Measurements from ENCODE around the gene UGT1A6. TPM values are rescaled to one million over a fixed set of nuclear protein-coding genes. Genes with fewer than 3 reads are reported as not detected.

The UGT1A6 gene
- total and polyA plus RNA-seq, 2 of the 13 experiments (the other 11 are each of a cell fraction or from before 2014, with no cell fraction given), result 0.25 TPM; not detected in 1

DNA sequence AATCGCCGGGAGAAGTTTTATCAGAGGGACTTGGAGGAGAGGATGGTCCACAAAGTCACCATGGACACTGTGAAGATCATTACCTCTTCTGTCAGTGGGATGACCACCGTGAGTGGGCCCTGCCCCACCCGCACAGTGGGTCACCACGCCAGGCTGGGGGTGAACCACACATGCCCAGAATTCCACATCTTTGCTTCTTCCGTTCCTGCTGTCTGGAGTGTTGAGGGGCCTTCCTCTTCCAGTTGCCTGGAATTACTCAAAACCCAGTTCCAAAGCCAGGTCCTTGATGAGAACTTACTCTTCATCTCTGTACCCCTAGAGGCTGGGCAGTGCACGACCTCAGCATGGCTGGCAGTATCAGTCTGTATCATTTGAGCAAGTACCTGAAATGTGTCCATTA, 107.5 kb downstream of the UGT1A6 start:
- ChIA-PET POLR2A (no interaction called here), CTCF (ENCODE audit: low intra/inter-chr PET ratio, low total read pairs) (no interaction called here)
- no TSS peak for BruUV-seq (replicated peaks)
- WGBS (ENCODE audit: low lambda C conversion rate), result 53% methylated on average over 7 of the region's 7 CpGs
- Histone ChIP-seq H3K4me1 (ENCODE audit: insufficient read depth, low read length) (no peaks in the 10 kb centered on the region), H3K4me3 (replicated peaks in 1 of 3; ENCODE audit: insufficient read depth in 1 of 3, low read depth in 2 of 3, low read length in 3 of 3) (no peak overlapping the region), H3K27me3 (ENCODE audit: control insufficient read depth in 1 of 2, insufficient read depth in 2 of 2, low read length in 2 of 2) (peaks cover 2 to 50% of the 10 kb centered on the region in 2 experiments; a peak in 3 of 5 replicates), H3K9ac (ENCODE audit: insufficient read depth, low read depth, low read length) (no peak overlapping the region), H4K20me1 (ENCODE audit: insufficient read depth, low read length) (no peaks in the 10 kb centered on the region), H2AFZ (ENCODE audit: low read length) (no peak overlapping the region), H3K27ac (ENCODE audit: extremely low read length, insufficient read depth, low read length) (no peak overlapping the region), H3K9me3 (ENCODE audit: low read length) (no peaks in the 10 kb centered on the region), H3K36me3 (replicated peaks in 1 of 2; ENCODE audit: control insufficient read depth in 1 of 2, insufficient read depth in 2 of 2, low read length in 2 of 2) (no peaks in the 10 kb centered on the region), H3K4me2 (ENCODE audit: low read depth, low read length) (no peak overlapping the region), H3K79me2 (ENCODE audit: insufficient read depth, low read length) (no peaks in the 10 kb centered on the region)
- no peak for FAIRE-seq
- ATAC-seq, result peak; percentile 45
- intact Hi-C loops (cut with micrococcal nuclease; ENCODE audit: unreplicated experiment), result no loop called here
- in situ Hi-C loops (cut with HindIII; ENCODE audit: extremely low pct_ligation_motif_present, low pct_unique_long_range_greater_than_20kb), result no loop called here
- TF ChIP-seq KDM3A (CRISPR knock-in tag; IDR thresholded peaks at IDR 0.05; ENCODE audit: low read depth) (no peak), ZNF850 (CRISPR knock-in tag; conservative IDR thresholded peaks at IDR 0.05) (no peak), STAG1 (CRISPR knock-in tag; IDR thresholded peaks at IDR 0.05) (no peak), ZNF12 (CRISPR knock-in tag; IDR thresholded peaks at IDR 0.05) (no peak), MEF2D (CRISPR knock-in tag; IDR thresholded peaks at IDR 0.05) (no peak), ELF1 (CRISPR knock-in tag; IDR thresholded peaks at IDR 0.05) (no peak), ZMAT3 (CRISPR knock-in tag; conservative IDR thresholded peaks at IDR 0.05) (no peak), NFRKB (IDR thresholded peaks at IDR 0.05) (no peak), MED8 (CRISPR knock-in tag; IDR thresholded peaks at IDR 0.05; ENCODE audit: insufficient replicate concordance) (no peak), HIVEP1 (CRISPR knock-in tag; IDR thresholded peaks at IDR 0.05) (no peak), HMG20A (CRISPR knock-in tag; IDR thresholded peaks at IDR 0.05; ENCODE audit: borderline replicate concordance) (no peak), ZNF253 (CRISPR knock-in tag; IDR thresholded peaks at IDR 0.05; ENCODE audit: borderline replicate concordance) (no peak), POGZ (CRISPR knock-in tag; IDR thresholded peaks at IDR 0.05) (no peak)
- TF ChIP-seq, protein P1, sequence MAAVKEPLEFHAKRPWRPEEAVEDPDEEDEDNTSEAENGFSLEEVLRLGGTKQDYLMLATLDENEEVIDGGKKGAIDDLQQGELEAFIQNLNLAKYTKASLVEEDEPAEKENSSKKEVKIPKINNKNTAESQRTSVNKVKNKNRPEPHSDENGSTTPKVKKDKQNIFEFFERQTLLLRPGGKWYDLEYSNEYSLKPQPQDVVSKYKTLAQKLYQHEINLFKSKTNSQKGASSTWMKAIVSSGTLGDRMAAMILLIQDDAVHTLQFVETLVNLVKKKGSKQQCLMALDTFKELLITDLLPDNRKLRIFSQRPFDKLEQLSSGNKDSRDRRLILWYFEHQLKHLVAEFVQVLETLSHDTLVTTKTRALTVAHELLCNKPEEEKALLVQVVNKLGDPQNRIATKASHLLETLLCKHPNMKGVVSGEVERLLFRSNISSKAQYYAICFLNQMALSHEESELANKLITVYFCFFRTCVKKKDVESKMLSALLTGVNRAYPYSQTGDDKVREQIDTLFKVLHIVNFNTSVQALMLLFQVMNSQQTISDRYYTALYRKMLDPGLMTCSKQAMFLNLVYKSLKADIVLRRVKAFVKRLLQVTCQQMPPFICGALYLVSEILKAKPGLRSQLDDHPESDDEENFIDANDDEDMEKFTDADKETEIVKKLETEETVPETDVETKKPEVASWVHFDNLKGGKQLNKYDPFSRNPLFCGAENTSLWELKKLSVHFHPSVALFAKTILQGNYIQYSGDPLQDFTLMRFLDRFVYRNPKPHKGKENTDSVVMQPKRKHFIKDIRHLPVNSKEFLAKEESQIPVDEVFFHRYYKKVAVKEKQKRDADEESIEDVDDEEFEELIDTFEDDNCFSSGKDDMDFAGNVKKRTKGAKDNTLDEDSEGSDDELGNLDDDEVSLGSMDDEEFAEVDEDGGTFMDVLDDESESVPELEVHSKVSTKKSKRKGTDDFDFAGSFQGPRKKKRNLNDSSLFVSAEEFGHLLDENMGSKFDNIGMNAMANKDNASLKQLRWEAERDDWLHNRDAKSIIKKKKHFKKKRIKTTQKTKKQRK (IDR thresholded peaks at IDR 0.05; ENCODE audit: low read length), result no peak
- TF ChIP-seq, protein P2, sequence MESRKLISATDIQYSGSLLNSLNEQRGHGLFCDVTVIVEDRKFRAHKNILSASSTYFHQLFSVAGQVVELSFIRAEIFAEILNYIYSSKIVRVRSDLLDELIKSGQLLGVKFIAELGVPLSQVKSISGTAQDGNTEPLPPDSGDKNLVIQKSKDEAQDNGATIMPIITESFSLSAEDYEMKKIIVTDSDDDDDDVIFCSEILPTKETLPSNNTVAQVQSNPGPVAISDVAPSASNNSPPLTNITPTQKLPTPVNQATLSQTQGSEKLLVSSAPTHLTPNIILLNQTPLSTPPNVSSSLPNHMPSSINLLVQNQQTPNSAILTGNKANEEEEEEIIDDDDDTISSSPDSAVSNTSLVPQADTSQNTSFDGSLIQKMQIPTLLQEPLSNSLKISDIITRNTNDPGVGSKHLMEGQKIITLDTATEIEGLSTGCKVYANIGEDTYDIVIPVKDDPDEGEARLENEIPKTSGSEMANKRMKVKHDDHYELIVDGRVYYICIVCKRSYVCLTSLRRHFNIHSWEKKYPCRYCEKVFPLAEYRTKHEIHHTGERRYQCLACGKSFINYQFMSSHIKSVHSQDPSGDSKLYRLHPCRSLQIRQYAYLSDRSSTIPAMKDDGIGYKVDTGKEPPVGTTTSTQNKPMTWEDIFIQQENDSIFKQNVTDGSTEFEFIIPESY (CRISPR knock-in tag; IDR thresholded peaks at IDR 0.05), result no peak
- TF ChIP-seq, protein P3, sequence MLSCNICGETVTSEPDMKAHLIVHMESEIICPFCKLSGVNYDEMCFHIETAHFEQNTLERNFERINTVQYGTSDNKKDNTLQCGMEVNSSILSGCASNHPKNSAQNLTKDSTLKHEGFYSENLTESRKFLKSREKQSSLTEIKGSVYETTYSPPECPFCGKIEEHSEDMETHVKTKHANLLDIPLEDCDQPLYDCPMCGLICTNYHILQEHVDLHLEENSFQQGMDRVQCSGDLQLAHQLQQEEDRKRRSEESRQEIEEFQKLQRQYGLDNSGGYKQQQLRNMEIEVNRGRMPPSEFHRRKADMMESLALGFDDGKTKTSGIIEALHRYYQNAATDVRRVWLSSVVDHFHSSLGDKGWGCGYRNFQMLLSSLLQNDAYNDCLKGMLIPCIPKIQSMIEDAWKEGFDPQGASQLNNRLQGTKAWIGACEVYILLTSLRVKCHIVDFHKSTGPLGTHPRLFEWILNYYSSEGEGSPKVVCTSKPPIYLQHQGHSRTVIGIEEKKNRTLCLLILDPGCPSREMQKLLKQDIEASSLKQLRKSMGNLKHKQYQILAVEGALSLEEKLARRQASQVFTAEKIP (CRISPR knock-in tag; IDR thresholded peaks at IDR 0.05; ENCODE audit: borderline replicate concordance), result no peak
- DNase-seq (ENCODE audit: low spot score), result no peak

All from HepG2 (cell line).